ENCODE measurements around the gene FGFR4.

- TF ChIP-seq CTCF (IDR thresholded peaks at IDR 0.05; ENCODE audit: borderline replicate concordance, extremely low read depth, low read length, poor library complexity, severe bottlenecking) (no peak), EZH2 (IDR thresholded peaks at IDR 0.05; ENCODE audit: borderline replicate concordance, low read depth, low read length, severe bottlenecking) (no peak)
Measured at GRCh38 chr5:177044641-177045040, 42.1 kb upstream of the FGFR4 start.
